ENCODE results near the gene GABRG3. TPM values are rescaled to one million over a fixed set of nuclear protein-coding genes. Genes with fewer than 3 reads are reported as not detected.

The GABRG3 gene
- total RNA-seq, 1 donor from 2014 or later = 3.0 TPM

GRCh38 chr15:26971271-26972018 is 464 bp downstream of the GABRG3 start:
- Mint-ChIP-seq H3K4me3 (peak overlapping the region; percentile 49), H3K36me3 (no peaks in the 10 kb centered on the region), H3K9me3 (no peaks in the 10 kb centered on the region), H3K4me1 (peaks cover 4% of the 10 kb centered on the region), H3K27me3 (ENCODE audit: low read depth) (peaks cover 84% of the 10 kb centered on the region), H3K27ac (no peak overlapping the region)
- peak in 1 of 2 experiments; percentile 48 for DNase-seq (ENCODE audit: low spot score in 2 of 2, unreplicated experiment in 2 of 2)
- no peak for TF ChIP-seq CTCF (IDR thresholded peaks at IDR 0.05; ENCODE audit: unreplicated experiment)

GRCh38 chr15:26972636-26973035 is 1.7 kb downstream of the GABRG3 start:
- no peaks in the 10 kb centered on the region for H3K36me3 Mint-ChIP-seq
- no peak for TF ChIP-seq CTCF (IDR thresholded peaks at IDR 0.05; ENCODE audit: unreplicated experiment)
- peak overlapping the region; percentile 49 for H3K4me3 Mint-ChIP-seq
- H3K4me1 Mint-ChIP-seq = peaks cover 4% of the 10 kb centered on the region
- peaks cover 83% of the 10 kb centered on the region for H3K27me3 Mint-ChIP-seq (ENCODE audit: low read depth)
- no peak for DNase-seq (ENCODE audit: low spot score in 2 of 2, unreplicated experiment in 2 of 2)
- no peak overlapping the region for H3K27ac Mint-ChIP-seq
- no peaks in the 10 kb centered on the region for H3K9me3 Mint-ChIP-seq

GRCh38 chr15:26974120-26974780 is 3.3 kb downstream of the GABRG3 start:
- no peak for DNase-seq (ENCODE audit: low spot score in 2 of 2, unreplicated experiment in 2 of 2)
- peak; percentile 70 for TF ChIP-seq CTCF (IDR thresholded peaks at IDR 0.05; ENCODE audit: unreplicated experiment)
- Mint-ChIP-seq H3K4me3 (no peak overlapping the region), H3K27ac (no peak overlapping the region), H3K27me3 (ENCODE audit: low read depth) (peaks cover 81% of the 10 kb centered on the region), H3K36me3 (no peaks in the 10 kb centered on the region), H3K9me3 (no peaks in the 10 kb centered on the region), H3K4me1 (peaks cover 4% of the 10 kb centered on the region)

GRCh38 chr15:26981492-26981891 is 10.5 kb downstream of the GABRG3 start:
- no peak for DNase-seq (ENCODE audit: low spot score in 2 of 2, unreplicated experiment in 2 of 2)
- Mint-ChIP-seq H3K36me3 (no peaks in the 10 kb centered on the region), H3K27ac (no peak overlapping the region), H3K4me3 (no peak overlapping the region), H3K9me3 (no peaks in the 10 kb centered on the region), H3K4me1 (no peaks in the 10 kb centered on the region), H3K27me3 (ENCODE audit: low read depth) (peaks cover 71% of the 10 kb centered on the region)
- TF ChIP-seq CTCF (IDR thresholded peaks at IDR 0.05; ENCODE audit: unreplicated experiment) = no peak

GRCh38 chr15:26983822-26984221 is 12.8 kb downstream of the GABRG3 start:
- TF ChIP-seq CTCF (IDR thresholded peaks at IDR 0.05; ENCODE audit: unreplicated experiment) = peak; percentile 27
- Mint-ChIP-seq H3K4me1 (no peaks in the 10 kb centered on the region), H3K4me3 (no peak overlapping the region), H3K27me3 (ENCODE audit: low read depth) (peaks cover 67% of the 10 kb centered on the region), H3K27ac (no peak overlapping the region), H3K36me3 (no peaks in the 10 kb centered on the region), H3K9me3 (peaks cover 16% of the 10 kb centered on the region)
- DNase-seq (ENCODE audit: low spot score in 2 of 2, unreplicated experiment in 2 of 2) = no peak

Data from mesothelial cell of epicardium (in vitro differentiated cells).